ENCODE measurements around the gene PDE6H. TPM values are rescaled to one million over a fixed set of nuclear protein-coding genes. Genes with fewer than 3 reads are reported as not detected.

PDE6H gene
- total and polyA plus RNA-seq, 12 donors = not detected

- peak overlapping the region in 2 of 10 donors; percentile 16 to 27 for H3K27ac ChIP-seq
- no peak overlapping the region for H3K4me3 ChIP-seq
- ATAC-seq = peak in 2 of 8 donors; percentile 25 to 42
- no peaks in the 10 kb centered on the region for H3K27me3 ChIP-seq
- intact Hi-C loops (cut with DNase I) = no loop called here
- peaks cover 0 to 16% (median 8%) of the 10 kb centered on the region in 9 donors for H3K4me1 ChIP-seq
- no peaks in the 10 kb centered on the region for H3K9me3 ChIP-seq
- no peak for DNase-seq
- TF ChIP-seq CTCF (IDR thresholded peaks at IDR 0.05) = no peak
- H3K36me3 ChIP-seq = peaks cover 0 to 31% (median 0%) of the 10 kb centered on the region in 9 donors
- 35 to 43% methylated on average over 4 of the region's 4 CpGs for WGBS, 2 donors
Measured at GRCh38 chr12:14928931-14929330, 43.9 kb upstream of the PDE6H start.

GRCh38 chr12:14930299-14930698, 42.5 kb upstream of the PDE6H start:
- Histone ChIP-seq H3K36me3 (peaks cover 0 to 43% (median 0%) of the 10 kb centered on the region in 9 donors), H3K9me3 (no peaks in the 10 kb centered on the region), H3K27me3 (no peaks in the 10 kb centered on the region), H3K4me1 (peaks cover 0 to 16% (median 8%) of the 10 kb centered on the region in 9 donors), H3K4me3 (no peak overlapping the region), H3K27ac (no peak overlapping the region)
- ATAC-seq (no peak), DNase-seq (no peak)
- TF ChIP-seq CTCF (IDR thresholded peaks at IDR 0.05) = peak in 2 of 9 donors; percentile 8 to 10
- intact Hi-C loops (cut with DNase I) = loop anchor here in 1 of 10 donors (10.0 kb wide), 1 partner anchor 55 kb away; no protein-coding TSS in a partner anchor

GRCh38 chr12:14931359-14931758, 41.5 kb upstream of the PDE6H start:
- H3K4me1 ChIP-seq = peaks cover 0 to 16% (median 8%) of the 10 kb centered on the region in 9 donors
- intact Hi-C loops (cut with DNase I) = loop anchor here in 1 of 10 donors (10.0 kb wide), 1 partner anchor 53 kb away; no protein-coding TSS in a partner anchor
- 92 to 93% methylated on average over 4 of the region's 4 CpGs for WGBS, 2 donors
- no peaks in the 10 kb centered on the region for H3K27me3 ChIP-seq
- no peak for TF ChIP-seq CTCF (IDR thresholded peaks at IDR 0.05)
- ATAC-seq = no peak
- no peak overlapping the region for H3K27ac ChIP-seq
- no peak overlapping the region for H3K4me3 ChIP-seq
- DNase-seq = no peak
- H3K36me3 ChIP-seq = peaks cover 0 to 50% (median 0%) of the 10 kb centered on the region in 9 donors
- H3K9me3 ChIP-seq = no peaks in the 10 kb centered on the region

- DNase-seq = no peak
- no peaks in the 10 kb centered on the region for H3K27me3 ChIP-seq
- peaks cover 0 to 16% (median 8%) of the 10 kb centered on the region in 9 donors for H3K4me1 ChIP-seq
- intact Hi-C loops (cut with DNase I) = loop anchor here in 1 of 10 donors (10.0 kb wide), 1 partner anchor 53 kb away; no protein-coding TSS in a partner anchor
- peaks cover 0 to 50% (median 0%) of the 10 kb centered on the region in 9 donors for H3K36me3 ChIP-seq
- H3K27ac ChIP-seq = no peak overlapping the region
- H3K4me3 ChIP-seq = no peak overlapping the region
- ATAC-seq = no peak
- 95 to 97% methylated on average over 7 of the region's 7 CpGs for WGBS, 2 donors
- H3K9me3 ChIP-seq = no peaks in the 10 kb centered on the region
- no peak for TF ChIP-seq CTCF (IDR thresholded peaks at IDR 0.05)
Measured at GRCh38 chr12:14931791-14932560, 40.9 kb upstream of the PDE6H start.

All from heart right ventricle (tissue), 16 donors.